Measurements from ENCODE around the gene SIPA1L3. TPM values are rescaled to one million over a fixed set of nuclear protein-coding genes. Genes with fewer than 3 reads are reported as not detected.

The SIPA1L3 gene
- total RNA-seq, 1 experiment from 2014 or later = 36.0 TPM

DNA sequence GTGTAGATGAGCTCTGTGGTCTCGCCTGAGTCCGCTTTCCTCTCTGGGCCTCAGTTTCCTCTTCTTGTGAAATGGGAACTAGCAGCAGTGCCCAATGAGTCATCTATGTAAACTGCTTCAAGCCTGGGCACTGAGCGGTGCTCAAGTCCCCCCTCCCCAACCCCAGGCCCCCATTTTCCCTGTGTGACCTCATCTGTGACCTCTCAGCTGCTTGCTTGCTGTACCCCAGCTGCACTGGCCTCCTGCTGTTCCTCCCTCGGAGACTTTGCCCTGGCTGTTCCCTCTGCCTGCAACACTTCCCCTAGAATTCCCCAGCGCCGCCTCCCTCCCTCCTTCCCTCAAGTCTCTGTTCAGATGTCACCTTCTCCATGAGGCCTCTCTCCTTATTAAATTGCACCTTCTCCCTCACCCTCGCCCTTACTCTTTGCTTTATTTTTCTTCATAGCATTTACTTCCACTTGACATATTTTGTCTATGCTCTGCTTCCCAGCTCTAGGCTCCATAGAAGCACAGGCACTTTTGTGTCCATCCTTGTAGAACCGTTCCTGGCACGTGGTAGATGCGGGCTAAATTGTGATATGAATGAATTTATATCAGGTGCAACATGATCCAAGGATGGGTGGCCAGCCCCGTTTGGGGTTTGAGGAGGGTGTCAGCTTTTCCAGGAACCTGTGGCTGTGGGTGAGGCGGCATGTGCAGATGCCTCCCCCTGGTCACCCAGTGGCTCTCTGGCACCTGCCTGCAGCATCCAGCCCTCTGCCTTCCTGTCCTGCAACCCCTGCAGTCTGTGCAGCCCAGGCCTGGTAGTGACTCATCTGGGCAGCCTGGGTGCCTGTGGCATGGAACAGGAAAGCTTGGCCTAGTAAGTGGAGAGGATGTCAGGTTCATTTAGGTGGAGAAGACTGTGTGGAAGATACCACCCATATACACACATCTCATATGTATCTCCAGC is 26.3 kb downstream of the SIPA1L3 start:
- ChIA-PET CTCF (interaction anchor here (0.6 to 3.3 kb wide), 12 partner anchors 8 to 292 kb away, joined by 3 to 18 read pairs (median 4); partner anchors contain the start of genes SIPA1L3 and WDR87), POLR2A (interaction anchor here (0.7 to 4.3 kb wide), 14 partner anchors 12 to 441 kb away, joined by 3 to 48 read pairs (median 5); partner anchors contain the start of genes C19orf33, PSMD8, SIPA1L3 and WDR87)
- Mint-ChIP-seq H3K27ac (ENCODE audit: low read depth, unreplicated experiment) (peak overlapping the region; percentile 94), H3K4me3 (ENCODE audit: unreplicated experiment) (peak overlapping the region; percentile 75), H3K9me3 (ENCODE audit: unreplicated experiment) (no peaks in the 10 kb centered on the region), H3K27me3 (ENCODE audit: insufficient read depth, unreplicated experiment) (no peaks in the 10 kb centered on the region), H3K36me3 (ENCODE audit: insufficient read depth, unreplicated experiment) (peaks cover 7% of the 10 kb centered on the region), H3K4me1 (ENCODE audit: insufficient read depth, unreplicated experiment) (peaks cover 30% of the 10 kb centered on the region)
- intact Hi-C loops (cut with micrococcal nuclease) = loop anchor here (1.0 to 10.0 kb wide), 2 partner anchors 26 to 62 kb away; partner anchors contain the start of gene SIPA1L3
- BruUV-seq (replicated peaks) = TSS peak; percentile 18
- peak; percentile 77 for DNase-seq (ENCODE audit: unreplicated experiment)
- TF ChIP-seq CTCF (IDR thresholded peaks at IDR 0.05; ENCODE audit: unreplicated experiment) = no peak

- no peaks in the 10 kb centered on the region for H3K9me3 Mint-ChIP-seq (ENCODE audit: unreplicated experiment)
- peak; percentile 57 for DNase-seq (ENCODE audit: unreplicated experiment)
- peaks cover 30% of the 10 kb centered on the region for H3K4me1 Mint-ChIP-seq (ENCODE audit: insufficient read depth, unreplicated experiment)
- peak overlapping the region; percentile 94 for H3K27ac Mint-ChIP-seq (ENCODE audit: low read depth, unreplicated experiment)
- CTCF ChIA-PET = interaction anchor here (0.6 to 2.9 kb wide), 4 partner anchors 7 to 26 kb away, joined by 3 to 18 read pairs (median 4); partner anchors contain the start of genes SIPA1L3 and WDR87
- no TSS peak for BruUV-seq (replicated peaks)
- H3K36me3 Mint-ChIP-seq (ENCODE audit: insufficient read depth, unreplicated experiment) = peaks cover 7% of the 10 kb centered on the region
- TF ChIP-seq CTCF (IDR thresholded peaks at IDR 0.05; ENCODE audit: unreplicated experiment) = no peak
- POLR2A ChIA-PET = interaction anchor here (0.9 to 4.3 kb wide), 8 partner anchors 11 to 441 kb away, joined by 3 to 48 read pairs (median 5); partner anchors contain the start of genes PSMD8, SIPA1L3 and WDR87
- peak overlapping the region; percentile 75 for H3K4me3 Mint-ChIP-seq (ENCODE audit: unreplicated experiment)
- intact Hi-C loops (cut with micrococcal nuclease) = loop anchor here (1.0 to 10.0 kb wide), 2 partner anchors 27 to 61 kb away; partner anchors contain the start of gene SIPA1L3
- no peaks in the 10 kb centered on the region for H3K27me3 Mint-ChIP-seq (ENCODE audit: insufficient read depth, unreplicated experiment)
Measured at GRCh38 chr19:37933937-37934358, 26.9 kb downstream of the SIPA1L3 start.

GRCh38 chr19:37935341-37935740 is 28.3 kb downstream of the SIPA1L3 start:
- Mint-ChIP-seq H3K9me3 (ENCODE audit: unreplicated experiment) (no peaks in the 10 kb centered on the region), H3K4me3 (ENCODE audit: unreplicated experiment) (no peak overlapping the region), H3K4me1 (ENCODE audit: insufficient read depth, unreplicated experiment) (peaks cover 30% of the 10 kb centered on the region), H3K36me3 (ENCODE audit: insufficient read depth, unreplicated experiment) (peaks cover 7% of the 10 kb centered on the region), H3K27me3 (ENCODE audit: insufficient read depth, unreplicated experiment) (no peaks in the 10 kb centered on the region), H3K27ac (ENCODE audit: low read depth, unreplicated experiment) (no peak overlapping the region)
- intact Hi-C loops (cut with micrococcal nuclease) = loop anchor here (10.0 kb wide), 1 partner anchor 59 kb away; no protein-coding TSS in a partner anchor
- no TSS peak for BruUV-seq (replicated peaks)
- DNase-seq (ENCODE audit: unreplicated experiment) = no peak
- CTCF ChIA-PET = no interaction called here
- POLR2A ChIA-PET = no interaction called here
- no peak for TF ChIP-seq CTCF (IDR thresholded peaks at IDR 0.05; ENCODE audit: unreplicated experiment)

- H3K9me3 Mint-ChIP-seq (ENCODE audit: unreplicated experiment) = no peaks in the 10 kb centered on the region
- H3K27ac Mint-ChIP-seq (ENCODE audit: low read depth, unreplicated experiment) = no peak overlapping the region
- intact Hi-C loops (cut with micrococcal nuclease) = loop anchor here (10.0 kb wide), 1 partner anchor 59 kb away; no protein-coding TSS in a partner anchor
- POLR2A ChIA-PET = no interaction called here
- no peak overlapping the region for H3K4me3 Mint-ChIP-seq (ENCODE audit: unreplicated experiment)
- H3K36me3 Mint-ChIP-seq (ENCODE audit: insufficient read depth, unreplicated experiment) = peaks cover 7% of the 10 kb centered on the region
- no peak for TF ChIP-seq CTCF (IDR thresholded peaks at IDR 0.05; ENCODE audit: unreplicated experiment)
- H3K27me3 Mint-ChIP-seq (ENCODE audit: insufficient read depth, unreplicated experiment) = no peaks in the 10 kb centered on the region
- H3K4me1 Mint-ChIP-seq (ENCODE audit: insufficient read depth, unreplicated experiment) = peaks cover 30% of the 10 kb centered on the region
- CTCF ChIA-PET = no interaction called here
- BruUV-seq (replicated peaks) = no TSS peak
- no peak for DNase-seq (ENCODE audit: unreplicated experiment)
Measured at GRCh38 chr19:37936166-37936565, 29.2 kb downstream of the SIPA1L3 start.
